K562 (cell line): ENCODE results near the gene SNX33. TPM values are rescaled to one million over a fixed set of nuclear protein-coding genes. Genes with fewer than 3 reads are reported as not detected.
A peak's percentile ranks its signal among the peaks of the same experiment; 100 is the strongest.

ENCODE experiments used
- CSDE1 ChIP-seq, 2 experiments: fragments of 450-650 bp; IDR thresholded peaks; 2 replicates each; pipeline ENCODE4 v1.6.1; 2016; ENCODE audit warnings: mild to moderate bottlenecking in 1 of 2
- EP300 ChIP-seq: IDR thresholded peaks from 2 replicates; pipeline ENCODE4 v1.6.1; 2012; ENCODE audit warnings: low read length, improper control_type of control experiment
- HDAC2 ChIP-seq: fragments of 450-650 bp; IDR thresholded peaks from 2 replicates; pipeline ENCODE4 v1.6.1; 2016; ENCODE audit warnings: mild to moderate bottlenecking
- L3MBTL2 ChIP-seq: fragments of 450-650 bp; IDR thresholded peaks from 2 replicates; pipeline ENCODE4 v1.6.1; 2016; ENCODE audit warnings: mild to moderate bottlenecking, moderate library complexity
- RBBP5 ChIP-seq: fragments of 200-600 bp; sonication (generic); IDR thresholded peaks from 2 replicates; pipeline ENCODE4 v1.6.1; 2012; ENCODE audit warnings: borderline replicate concordance, mild to moderate bottlenecking, low read length, control low read depth, inconsistent platforms; ENCODE audit not compliant: insufficient read depth, poor library complexity, severe bottlenecking
- SETDB1 ChIP-seq: IDR thresholded peaks from one replicate; pipeline ENCODE4 v1.6.1; 2012; ENCODE audit warnings: low read length, control low read depth, inconsistent platforms
- ZBTB1 ChIP-seq: sonication (generic); formaldehyde crosslinking; IDR thresholded peaks from 2 replicates; pipeline ENCODE4 v1.8.1; 2023; ENCODE audit warnings: missing genetic modification reagents, low read depth, mild to moderate bottlenecking, borderline replicate concordance
- polyA plus RNA-seq, 8 experiments: library from polyadenylated mRNA; depleted of rRNA in 4 of 8; stranded (reverse) in 5 of 8; unstranded in 3 of 8; fragments of >200 nt; fragmentation: Nextera tagmentation in 2 of 8; fragmentation: Illumina TruSeq in 1 of 8; extraction: Ambion mirVana in 2 of 8; extraction: Trizol in 1 of 8; gene quantifications; 2 replicates each; pipeline versions ENCODE4 v1.2.1 to v1.2.3, GENCODE V29; 2011 to 2014; ENCODE audit warnings: inconsistent platforms in 1 of 8, missing spikeins in 1 of 8
- total RNA-seq, 7 experiments: library from RNA; depleted of rRNA in 6 of 7; stranded (reverse); fragments of >200 nt in 6 of 7; fragmentation: Illumina TruSeq in 2 of 7; extraction: Trizol in 2 of 7; gene quantifications; 2 replicates each; pipeline versions ENCODE4 v1.2.1 to v1.2.3, GENCODE V29; 2011 to 2021; ENCODE audit warnings: low replicate concordance in 1 of 7
- TF ChIP-seq, protein P1 (sequence below), 3 experiments: fragments of 200-800 bp in 1 of 3; fragments of 250-450 bp in 1 of 3; fragments of 450-650 bp in 1 of 3; sonication (Bioruptor Pico) in 1 of 3; sonication (Bioruptor generic) in 1 of 3; formaldehyde crosslinking in 1 of 3; IDR thresholded peaks; 2 replicates each; pipeline versions ENCODE4 v1.6.1 to v1.8.0; 2016 to 2022; ENCODE audit warnings: mild to moderate bottlenecking in 2 of 3, missing genetic modification characterization in 2 of 3, missing compliant biosample characterization in 1 of 3, moderate library complexity in 1 of 3
- TF ChIP-seq, protein P2 (sequence below): fragments of 450-650 bp; formaldehyde crosslinking; IDR thresholded peaks from 2 replicates; pipeline ENCODE4 v1.4.0; 2020; ENCODE audit warnings: mild to moderate bottlenecking, moderate library complexity
- TF ChIP-seq, protein P3 (sequence below): sonication (generic); formaldehyde crosslinking; IDR thresholded peaks from 2 replicates; pipeline ENCODE4 v1.8.0; 2022; ENCODE audit warnings: mild to moderate bottlenecking, missing genetic modification reagents
- TF ChIP-seq, protein P4 (sequence below), 2 experiments: IDR thresholded peaks; 2 replicates each; pipeline ENCODE4 v1.6.1; 2012; ENCODE audit warnings: improper control_type of control experiment in 2 of 2, low read depth in 2 of 2, low read length in 2 of 2, borderline replicate concordance in 1 of 2
- TF ChIP-seq, protein P5 (sequence below): fragments of 250-450 bp; sonication (Bioruptor Pico); IDR thresholded peaks from 2 replicates; pipeline ENCODE4 v1.8.0; 2021; ENCODE audit warnings: borderline replicate concordance, mild to moderate bottlenecking, moderate library complexity; ENCODE audit not compliant: poor library complexity, severe bottlenecking

SNX33 gene
- total and polyA plus RNA-seq, 9 of the 15 experiments (the other 6 are each of a cell fraction or from before 2014, with no cell fraction given), result 1.4 to 14.1 (median 8.2) TPM

DNA sequence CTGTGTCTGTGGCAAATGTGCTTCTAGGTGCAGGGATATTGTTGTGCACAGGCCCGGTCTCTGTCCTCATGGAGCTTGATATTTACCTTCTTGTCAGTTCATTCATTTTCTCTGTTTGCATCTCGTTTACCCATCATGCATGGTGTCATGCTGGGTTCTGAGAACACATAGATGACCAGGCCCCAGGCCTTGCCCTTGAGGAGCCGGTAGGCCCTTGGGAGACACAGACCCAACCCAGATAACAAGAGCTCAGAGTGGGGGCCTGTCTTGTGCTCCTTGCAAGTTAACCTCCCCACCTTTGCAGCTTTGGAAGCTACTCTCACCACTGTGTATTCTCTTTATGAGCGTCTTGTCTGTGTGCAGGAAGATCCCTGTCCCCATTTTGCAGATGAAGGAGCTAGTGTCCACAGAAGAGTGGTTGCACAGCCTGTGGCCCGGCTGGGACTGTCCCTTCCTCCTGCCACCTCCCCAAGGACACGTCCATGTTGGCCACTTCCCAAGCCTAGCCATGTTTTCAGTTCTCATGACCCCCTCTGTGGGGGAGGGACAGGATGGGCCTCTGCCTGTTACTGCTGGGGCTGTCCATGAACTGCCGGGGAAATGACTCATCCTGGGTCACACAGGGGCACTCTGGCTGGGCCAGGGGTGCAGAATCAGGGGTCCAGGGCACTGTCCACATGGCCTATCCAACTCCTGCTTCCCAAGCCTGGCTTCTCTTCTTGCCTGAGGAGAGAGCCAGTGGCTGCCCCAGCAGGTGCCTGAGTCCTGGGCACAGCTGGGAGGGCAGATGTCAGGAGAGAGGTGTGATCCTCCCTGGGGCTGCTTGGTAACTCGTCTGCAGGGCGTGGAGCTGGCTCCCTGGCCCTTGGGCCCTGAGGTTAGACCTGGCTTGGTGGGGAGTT, 3.4 kb downstream of the SNX33 start (continued):
- TF ChIP-seq, protein P1, sequence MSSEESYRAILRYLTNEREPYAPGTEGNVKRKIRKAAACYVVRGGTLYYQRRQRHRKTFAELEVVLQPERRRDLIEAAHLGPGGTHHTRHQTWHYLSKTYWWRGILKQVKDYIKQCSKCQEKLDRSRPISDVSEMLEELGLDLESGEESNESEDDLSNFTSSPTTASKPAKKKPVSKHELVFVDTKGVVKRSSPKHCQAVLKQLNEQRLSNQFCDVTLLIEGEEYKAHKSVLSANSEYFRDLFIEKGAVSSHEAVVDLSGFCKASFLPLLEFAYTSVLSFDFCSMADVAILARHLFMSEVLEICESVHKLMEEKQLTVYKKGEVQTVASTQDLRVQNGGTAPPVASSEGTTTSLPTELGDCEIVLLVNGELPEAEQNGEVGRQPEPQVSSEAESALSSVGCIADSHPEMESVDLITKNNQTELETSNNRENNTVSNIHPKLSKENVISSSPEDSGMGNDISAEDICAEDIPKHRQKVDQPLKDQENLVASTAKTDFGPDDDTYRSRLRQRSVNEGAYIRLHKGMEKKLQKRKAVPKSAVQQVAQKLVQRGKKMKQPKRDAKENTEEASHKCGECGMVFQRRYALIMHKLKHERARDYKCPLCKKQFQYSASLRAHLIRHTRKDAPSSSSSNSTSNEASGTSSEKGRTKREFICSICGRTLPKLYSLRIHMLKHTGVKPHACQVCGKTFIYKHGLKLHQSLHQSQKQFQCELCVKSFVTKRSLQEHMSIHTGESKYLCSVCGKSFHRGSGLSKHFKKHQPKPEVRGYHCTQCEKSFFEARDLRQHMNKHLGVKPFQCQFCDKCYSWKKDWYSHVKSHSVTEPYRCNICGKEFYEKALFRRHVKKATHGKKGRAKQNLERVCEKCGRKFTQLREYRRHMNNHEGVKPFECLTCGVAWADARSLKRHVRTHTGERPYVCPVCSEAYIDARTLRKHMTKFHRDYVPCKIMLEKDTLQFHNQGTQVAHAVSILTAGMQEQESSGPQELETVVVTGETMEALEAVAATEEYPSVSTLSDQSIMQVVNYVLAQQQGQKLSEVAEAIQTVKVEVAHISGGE (CRISPR knock-in tag; IDR thresholded peaks at IDR 0.05), result peak in 1 of 3 experiments; percentile 35; a peak in 1 of 6 replicates
- TF ChIP-seq, protein P2, sequence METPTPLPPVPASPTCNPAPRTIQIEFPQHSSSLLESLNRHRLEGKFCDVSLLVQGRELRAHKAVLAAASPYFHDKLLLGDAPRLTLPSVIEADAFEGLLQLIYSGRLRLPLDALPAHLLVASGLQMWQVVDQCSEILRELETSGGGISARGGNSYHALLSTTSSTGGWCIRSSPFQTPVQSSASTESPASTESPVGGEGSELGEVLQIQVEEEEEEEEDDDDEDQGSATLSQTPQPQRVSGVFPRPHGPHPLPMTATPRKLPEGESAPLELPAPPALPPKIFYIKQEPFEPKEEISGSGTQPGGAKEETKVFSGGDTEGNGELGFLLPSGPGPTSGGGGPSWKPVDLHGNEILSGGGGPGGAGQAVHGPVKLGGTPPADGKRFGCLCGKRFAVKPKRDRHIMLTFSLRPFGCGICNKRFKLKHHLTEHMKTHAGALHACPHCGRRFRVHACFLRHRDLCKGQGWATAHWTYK, result peak; percentile 77; the same call in 1 of the 2 replicates
- no peak for TF ChIP-seq SETDB1
- TF ChIP-seq HDAC2, result peak; percentile 43; the same call in 1 of the 2 replicates
- TF ChIP-seq, protein P3, sequence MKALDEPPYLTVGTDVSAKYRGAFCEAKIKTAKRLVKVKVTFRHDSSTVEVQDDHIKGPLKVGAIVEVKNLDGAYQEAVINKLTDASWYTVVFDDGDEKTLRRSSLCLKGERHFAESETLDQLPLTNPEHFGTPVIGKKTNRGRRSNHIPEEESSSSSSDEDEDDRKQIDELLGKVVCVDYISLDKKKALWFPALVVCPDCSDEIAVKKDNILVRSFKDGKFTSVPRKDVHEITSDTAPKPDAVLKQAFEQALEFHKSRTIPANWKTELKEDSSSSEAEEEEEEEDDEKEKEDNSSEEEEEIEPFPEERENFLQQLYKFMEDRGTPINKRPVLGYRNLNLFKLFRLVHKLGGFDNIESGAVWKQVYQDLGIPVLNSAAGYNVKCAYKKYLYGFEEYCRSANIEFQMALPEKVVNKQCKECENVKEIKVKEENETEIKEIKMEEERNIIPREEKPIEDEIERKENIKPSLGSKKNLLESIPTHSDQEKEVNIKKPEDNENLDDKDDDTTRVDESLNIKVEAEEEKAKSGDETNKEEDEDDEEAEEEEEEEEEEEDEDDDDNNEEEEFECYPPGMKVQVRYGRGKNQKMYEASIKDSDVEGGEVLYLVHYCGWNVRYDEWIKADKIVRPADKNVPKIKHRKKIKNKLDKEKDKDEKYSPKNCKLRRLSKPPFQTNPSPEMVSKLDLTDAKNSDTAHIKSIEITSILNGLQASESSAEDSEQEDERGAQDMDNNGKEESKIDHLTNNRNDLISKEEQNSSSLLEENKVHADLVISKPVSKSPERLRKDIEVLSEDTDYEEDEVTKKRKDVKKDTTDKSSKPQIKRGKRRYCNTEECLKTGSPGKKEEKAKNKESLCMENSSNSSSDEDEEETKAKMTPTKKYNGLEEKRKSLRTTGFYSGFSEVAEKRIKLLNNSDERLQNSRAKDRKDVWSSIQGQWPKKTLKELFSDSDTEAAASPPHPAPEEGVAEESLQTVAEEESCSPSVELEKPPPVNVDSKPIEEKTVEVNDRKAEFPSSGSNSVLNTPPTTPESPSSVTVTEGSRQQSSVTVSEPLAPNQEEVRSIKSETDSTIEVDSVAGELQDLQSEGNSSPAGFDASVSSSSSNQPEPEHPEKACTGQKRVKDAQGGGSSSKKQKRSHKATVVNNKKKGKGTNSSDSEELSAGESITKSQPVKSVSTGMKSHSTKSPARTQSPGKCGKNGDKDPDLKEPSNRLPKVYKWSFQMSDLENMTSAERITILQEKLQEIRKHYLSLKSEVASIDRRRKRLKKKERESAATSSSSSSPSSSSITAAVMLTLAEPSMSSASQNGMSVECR (CRISPR knock-in tag), result peak; percentile 51; the same call in 1 of the 2 replicates
- TF ChIP-seq ZBTB1 (CRISPR knock-in tag), result no peak
- no peak for TF ChIP-seq RBBP5
- peak; percentile 23; the same call in 1 of the 2 replicates for TF ChIP-seq L3MBTL2
- TF ChIP-seq, protein P4, sequence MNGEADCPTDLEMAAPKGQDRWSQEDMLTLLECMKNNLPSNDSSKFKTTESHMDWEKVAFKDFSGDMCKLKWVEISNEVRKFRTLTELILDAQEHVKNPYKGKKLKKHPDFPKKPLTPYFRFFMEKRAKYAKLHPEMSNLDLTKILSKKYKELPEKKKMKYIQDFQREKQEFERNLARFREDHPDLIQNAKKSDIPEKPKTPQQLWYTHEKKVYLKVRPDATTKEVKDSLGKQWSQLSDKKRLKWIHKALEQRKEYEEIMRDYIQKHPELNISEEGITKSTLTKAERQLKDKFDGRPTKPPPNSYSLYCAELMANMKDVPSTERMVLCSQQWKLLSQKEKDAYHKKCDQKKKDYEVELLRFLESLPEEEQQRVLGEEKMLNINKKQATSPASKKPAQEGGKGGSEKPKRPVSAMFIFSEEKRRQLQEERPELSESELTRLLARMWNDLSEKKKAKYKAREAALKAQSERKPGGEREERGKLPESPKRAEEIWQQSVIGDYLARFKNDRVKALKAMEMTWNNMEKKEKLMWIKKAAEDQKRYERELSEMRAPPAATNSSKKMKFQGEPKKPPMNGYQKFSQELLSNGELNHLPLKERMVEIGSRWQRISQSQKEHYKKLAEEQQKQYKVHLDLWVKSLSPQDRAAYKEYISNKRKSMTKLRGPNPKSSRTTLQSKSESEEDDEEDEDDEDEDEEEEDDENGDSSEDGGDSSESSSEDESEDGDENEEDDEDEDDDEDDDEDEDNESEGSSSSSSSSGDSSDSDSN (IDR thresholded peaks at IDR 0.05; ENCODE audit: borderline replicate concordance in 1 of 2, low read depth in 2 of 2, low read length in 2 of 2), result peak; percentile 27 to 79; a peak in 1 of 4 replicates
- TF ChIP-seq, protein P5, sequence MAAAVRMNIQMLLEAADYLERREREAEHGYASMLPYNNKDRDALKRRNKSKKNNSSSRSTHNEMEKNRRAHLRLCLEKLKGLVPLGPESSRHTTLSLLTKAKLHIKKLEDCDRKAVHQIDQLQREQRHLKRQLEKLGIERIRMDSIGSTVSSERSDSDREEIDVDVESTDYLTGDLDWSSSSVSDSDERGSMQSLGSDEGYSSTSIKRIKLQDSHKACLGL (CRISPR knock-in tag), result no peak
- peak; percentile 81 for TF ChIP-seq EP300
- no peak for TF ChIP-seq CSDE1 (IDR thresholded peaks at IDR 0.05)
